GM21447 (cell line): ENCODE data around the gene KCNJ10.
"Not testable (repeated sequence)": the region's sequence is repeated elsewhere in the genome, so short reads cannot be mapped to it uniquely, and the experiment has no call there.

Source experiments
- ATAC-seq: cut with Tn5 transposase; IDR thresholded peaks from one replicate; pipeline ENCODE4 v1.9.1; 2021; ENCODE audit not compliant: unreplicated experiment

KCNJ10 gene

DNA sequence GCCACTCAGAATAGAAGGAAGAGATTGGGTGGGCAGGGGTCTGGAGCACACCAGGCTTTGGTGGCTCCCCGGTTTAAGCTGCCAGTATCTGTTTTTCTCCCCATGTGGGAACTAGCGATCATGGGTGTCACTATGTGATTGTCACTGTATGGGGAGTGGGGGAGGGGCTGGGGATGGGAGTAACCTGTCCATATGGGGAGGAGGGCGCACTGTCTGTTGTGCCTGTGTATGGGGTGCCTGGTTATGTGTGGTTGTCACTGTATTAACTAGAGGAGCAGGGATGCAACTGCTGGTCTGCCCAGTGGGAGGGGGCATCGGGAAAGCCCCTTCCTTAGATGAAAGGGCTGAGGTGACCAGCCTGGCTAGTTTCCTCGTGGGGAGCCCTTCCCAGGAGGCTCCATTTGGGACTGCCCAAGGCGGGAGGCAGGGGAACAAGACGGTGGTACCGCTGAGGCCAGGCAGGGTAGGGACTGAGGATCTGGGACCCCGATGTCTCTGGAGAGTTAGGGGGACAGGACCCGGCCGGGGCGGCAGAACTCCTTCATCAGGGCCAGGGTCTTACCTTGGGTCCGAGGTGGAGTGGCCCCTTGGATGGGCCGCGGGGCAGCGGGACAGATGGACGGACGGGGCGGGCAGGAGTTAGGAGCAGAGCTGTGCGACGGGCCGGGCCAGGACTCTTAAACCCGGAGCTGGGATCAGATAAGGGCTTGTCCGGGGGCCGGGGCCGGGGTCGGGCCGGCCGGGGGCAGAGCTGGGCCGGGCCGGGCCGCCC is at the start of gene KCNJ10:
Gene KCNJ10, minus strand, starts transcription at position 701 of the 772 bp plus-strand sequence. CDS start 27,628 bp downstream, outside the sequence.
- no peak for ATAC-seq

DNA sequence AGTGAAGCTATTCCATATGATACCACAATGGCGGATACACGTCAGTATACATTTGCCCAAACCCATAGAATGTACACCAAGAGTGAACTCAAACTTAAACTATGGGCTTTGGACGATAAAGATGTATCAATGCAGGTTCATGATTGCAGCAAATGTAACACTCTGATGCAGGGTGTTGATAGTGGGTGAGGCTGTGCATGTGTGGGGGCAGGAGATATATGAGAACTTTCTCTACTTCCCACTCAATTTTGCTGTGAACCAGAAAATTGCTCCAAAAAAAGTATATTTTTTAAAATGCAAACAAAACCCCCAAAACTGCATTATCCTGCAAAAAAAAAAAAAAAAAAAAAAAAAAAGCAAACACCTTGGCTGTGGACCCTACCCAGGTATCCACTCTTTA is 49.0 kb upstream of the KCNJ10 start:
- no peak for ATAC-seq

DNA sequence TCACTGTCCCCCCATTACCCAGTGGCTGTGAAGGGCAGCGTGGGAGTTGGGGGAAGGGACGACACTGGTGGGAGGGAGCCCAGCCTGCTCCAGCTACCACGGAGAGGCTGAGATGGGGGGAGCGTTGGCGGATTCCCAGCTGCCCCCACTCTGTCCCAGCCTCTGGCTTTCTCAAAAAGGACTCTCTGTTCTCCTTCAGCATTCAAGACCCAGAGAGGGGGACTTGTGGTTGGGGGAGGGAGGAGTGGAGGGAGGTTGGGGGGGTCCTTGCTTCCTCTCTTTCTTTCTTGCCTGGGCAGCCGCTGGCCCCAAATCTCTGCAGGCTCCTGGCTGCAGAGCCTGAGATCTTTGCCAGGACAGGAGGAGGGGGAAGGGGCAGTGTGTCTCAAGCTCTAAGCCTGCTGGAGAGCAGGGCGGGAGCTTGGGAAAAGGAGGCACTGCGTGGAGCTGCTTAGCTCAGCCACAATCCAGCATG is 47.8 kb upstream of the KCNJ10 start:
- no peak for ATAC-seq

DNA sequence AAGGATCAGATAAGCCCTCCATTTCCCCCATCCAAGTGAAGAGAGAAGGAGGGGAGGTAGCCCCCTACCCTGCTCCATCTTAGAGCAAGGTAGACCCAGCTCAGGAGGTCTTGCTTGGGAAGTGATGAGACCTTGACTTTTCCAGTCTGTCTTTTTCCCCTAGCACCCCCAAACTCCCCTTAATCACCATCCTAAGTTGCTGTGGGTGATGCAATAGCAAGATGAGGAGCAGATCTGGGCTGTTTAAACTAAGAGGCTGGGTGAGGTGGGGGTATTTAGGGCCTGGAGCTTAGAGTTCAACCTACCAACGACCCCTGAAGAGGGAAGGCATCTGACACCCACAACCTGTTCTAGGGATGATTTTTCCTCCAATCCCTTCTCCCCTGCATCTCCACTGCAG is 47.3 kb upstream of the KCNJ10 start:
- ATAC-seq = no peak

DNA sequence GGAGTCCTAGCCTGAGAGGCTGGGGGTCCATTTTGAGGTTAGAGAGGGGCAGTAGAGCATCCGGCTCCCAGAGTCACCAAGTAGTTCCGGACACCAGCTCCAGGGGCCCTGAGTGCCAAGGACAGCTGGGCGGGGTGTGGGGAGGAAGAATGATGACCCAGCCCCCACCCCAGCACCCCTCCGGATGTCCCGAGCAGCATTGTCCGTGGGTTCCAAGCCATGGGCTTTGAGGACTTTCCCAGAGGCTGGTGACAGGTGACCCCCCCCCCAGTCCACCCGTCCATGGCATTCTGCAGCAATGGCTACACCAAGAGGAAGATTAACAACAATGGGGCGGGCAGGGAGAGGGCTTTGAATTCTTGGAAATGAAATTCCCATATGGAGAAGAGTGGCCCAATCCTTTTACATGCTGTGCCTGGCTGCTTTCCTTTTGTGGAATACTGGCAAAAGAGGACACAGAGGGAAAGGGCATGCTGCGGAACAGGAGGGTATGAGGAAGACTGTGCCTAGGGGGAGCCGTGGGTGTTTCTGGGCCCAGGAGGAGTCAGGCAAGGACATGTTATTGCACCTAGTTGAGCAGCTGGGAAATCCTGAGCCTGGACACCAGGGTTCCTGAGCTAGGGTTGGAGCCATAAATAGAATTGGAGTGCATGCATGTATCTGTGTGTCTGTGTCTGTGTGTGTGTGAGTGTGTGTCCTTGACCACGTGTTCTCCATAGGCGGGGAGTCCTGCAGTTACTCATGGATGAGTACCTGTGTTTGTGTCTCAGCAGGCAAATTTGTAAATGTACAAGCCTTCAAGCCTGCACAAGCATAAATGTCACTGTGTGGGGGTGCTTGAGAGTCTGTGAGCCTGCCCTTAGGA is 46.6 kb upstream of the KCNJ10 start:
- ATAC-seq = no peak

DNA sequence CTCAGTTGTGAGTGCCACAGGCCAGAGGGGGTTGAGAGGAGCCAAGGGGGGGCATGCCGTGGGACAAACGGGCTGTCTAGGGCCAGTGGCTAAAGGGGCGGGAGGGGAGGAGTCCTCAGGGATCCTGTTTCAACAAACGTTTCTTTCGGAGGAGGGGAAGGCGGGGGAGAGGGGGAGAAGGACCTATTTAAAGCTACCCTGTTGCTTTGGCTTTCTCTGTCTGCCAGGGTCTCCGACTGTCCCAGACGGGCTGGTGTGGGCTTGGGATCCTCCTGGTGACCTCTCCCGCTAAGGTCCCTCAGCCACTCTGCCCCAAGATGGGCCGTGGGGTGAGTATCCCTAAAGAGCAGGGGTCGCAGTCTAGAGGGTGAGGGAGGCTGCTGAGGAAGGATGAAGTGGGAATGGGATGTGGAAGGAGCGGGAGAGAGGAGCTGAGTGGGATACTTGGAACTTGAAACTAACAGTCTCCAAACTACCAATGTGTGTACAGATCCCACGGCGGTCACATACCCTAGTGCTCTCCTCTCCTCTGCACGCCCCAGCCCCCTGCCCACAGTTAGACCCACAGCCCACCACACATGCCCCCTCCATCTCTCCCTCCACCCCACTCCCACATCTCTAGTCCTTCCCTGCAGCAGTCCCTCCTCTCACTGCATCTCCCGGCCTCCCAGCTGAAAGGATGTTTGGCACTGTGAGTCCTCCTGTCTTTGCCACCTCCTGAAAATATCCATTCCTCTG is 45.8 kb upstream of the KCNJ10 start, which contains the start of gene ATP1A2:
Gene ATP1A2, plus strand, starts transcription at position 215 of the 738 bp plus-strand sequence. Its CDS starts 103 bp downstream, at position 318.
- no peak for ATAC-seq

DNA sequence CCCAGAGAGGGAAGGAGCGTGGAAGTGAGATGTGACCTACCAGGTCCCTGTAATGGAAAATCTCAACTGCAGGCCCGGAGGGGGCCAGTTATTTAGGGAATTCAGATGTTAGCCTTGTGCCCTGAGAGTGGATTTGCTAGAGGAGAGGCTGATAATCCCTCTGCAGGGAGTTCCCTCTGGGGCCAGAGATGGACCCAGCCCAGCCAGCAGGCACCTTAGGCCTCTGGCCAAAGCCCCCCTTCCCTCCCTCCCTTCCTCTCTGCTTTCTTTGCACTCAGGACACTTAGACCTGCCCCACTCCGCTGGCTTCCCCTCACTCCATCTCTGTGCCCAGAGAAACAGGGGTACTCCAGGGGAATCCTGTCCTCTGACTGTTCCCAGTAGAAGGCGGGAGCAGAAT is 44.1 kb upstream of the KCNJ10 start:
- no peak for ATAC-seq

DNA sequence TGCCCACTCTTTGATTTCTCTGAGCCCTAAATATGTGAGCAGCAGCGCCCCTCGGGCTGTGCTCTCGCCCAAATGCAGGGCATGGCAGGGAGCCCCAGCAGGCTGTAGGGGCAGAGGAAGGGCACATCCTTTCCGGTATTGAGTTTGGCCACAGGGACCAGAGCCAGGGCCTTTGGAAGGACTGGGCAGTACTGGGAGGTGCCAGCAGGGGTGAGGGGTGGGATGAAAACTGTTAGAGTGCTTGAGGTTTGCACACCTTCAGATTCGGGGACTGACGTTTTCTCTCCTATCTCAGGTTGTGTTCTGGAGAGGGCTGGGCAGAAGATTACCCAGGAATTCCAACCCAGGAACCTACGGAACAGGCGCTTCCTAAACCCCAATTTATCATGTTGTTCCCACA is 43.4 kb upstream of the KCNJ10 start:
- no peak for ATAC-seq

DNA sequence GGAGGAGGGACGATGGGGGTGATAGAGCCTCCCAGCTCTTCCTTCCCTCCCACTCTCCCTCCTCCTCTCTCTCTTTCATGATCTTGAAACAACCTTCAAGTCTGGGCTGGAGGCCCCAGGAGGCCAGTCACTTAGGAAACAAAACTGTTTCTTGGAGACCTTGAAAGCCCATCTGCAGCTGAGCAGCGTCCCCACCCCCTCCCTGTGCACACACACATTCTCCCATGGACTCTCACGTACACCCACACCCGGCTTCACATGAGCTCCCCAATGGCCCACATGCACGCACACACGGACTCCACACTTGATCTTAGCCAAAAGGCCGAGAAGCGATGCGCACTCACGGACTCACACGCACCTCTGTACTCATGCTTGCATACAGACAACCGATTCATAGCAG is 42.4 kb upstream of the KCNJ10 start:
- no peak for ATAC-seq

DNA sequence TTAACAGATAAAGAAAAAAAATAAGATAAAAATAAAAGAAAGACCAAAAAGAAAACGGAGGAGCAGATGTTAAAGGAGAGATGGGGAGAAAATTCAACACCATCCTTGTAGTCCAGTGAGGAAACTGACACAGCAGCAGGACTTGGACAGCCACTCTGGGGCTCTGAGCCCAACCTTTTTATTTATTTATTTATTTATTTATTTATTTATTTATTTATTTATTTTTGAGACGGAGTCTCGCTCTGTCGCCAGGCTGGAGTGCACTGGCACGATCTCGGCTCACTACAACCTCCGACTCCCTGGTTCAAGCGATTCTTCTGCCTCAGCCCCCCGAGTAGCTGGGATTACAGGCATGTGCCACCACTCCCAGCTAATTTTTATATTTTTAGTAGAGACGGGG is 41.5 kb upstream of the KCNJ10 start:
- not testable (repeated sequence) for ATAC-seq

DNA sequence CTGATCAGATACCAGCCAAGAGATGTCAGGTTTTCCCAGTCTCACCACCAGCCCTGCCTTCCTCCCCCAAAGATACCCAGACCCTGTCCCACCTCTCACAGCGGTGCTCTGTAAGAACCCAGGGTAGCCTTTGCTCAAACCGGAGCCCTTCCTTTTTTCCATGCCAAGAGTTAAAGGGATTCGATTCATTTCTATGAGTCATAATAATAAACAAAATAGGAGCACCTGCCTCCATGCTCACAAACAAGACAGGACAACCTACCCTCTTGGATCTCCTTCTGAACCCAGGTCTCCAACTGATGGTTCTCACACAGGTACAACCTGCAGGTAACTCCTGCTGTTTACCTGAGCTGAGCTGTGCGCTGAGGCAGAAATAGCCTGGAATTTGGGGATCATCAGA is 39.7 kb upstream of the KCNJ10 start:
- no peak for ATAC-seq

DNA sequence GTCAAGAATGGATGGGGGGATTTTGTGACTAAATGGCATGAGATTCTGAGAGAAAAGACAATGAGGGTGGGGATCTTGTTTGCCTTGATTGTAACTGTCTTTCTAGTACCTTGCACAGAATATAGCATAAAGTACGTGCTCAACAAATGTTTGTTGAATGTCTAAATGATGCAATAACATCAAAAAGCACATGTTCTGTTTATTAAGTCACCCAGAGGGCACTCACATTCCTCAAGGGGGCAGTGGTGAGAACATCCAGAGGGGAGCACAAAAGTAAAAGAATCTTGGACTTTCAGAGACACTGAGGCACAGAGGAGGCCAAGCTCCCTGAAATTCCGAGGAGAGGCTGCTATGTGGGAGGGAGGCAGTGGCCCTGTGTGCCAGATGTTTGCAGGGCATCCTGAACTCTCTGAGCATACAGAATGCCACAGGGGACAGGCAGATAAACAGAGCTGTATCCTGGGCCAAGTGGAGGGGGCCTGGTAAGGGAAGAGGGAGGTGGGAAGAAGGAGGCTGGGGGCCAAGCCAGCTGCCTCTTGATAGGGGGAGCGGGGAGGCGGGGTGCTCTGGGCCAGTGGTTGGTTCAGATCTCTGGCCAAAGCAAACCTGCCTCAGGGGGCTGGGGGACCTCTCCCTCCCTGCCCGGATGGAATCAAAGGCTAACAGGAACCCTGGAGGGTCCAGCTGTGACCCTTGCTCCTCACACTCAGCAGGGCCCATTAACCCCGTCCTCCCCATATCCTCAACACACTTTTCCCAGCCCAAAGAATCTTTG is 39.1 kb upstream of the KCNJ10 start:
- no peak for ATAC-seq

DNA sequence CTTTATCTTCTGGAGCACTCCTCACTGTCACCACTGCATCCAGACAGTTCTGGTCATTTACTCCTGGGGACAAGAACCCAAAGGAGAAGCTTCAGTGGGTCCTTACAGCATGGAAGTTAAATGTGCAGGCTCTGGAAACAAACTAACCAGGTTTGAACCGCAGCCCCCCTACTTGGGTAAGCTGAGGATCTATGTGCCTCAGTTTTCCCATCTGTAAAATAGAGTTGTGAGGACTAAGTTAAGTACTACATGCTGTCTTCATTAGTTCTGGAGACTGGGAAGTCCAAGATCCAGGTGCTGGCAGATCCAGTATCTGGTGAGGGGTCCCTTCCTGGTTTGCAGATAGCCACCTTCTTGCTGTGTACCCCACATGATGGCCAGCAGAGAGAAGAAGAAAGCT is 37.6 kb upstream of the KCNJ10 start:
- ATAC-seq = no peak

DNA sequence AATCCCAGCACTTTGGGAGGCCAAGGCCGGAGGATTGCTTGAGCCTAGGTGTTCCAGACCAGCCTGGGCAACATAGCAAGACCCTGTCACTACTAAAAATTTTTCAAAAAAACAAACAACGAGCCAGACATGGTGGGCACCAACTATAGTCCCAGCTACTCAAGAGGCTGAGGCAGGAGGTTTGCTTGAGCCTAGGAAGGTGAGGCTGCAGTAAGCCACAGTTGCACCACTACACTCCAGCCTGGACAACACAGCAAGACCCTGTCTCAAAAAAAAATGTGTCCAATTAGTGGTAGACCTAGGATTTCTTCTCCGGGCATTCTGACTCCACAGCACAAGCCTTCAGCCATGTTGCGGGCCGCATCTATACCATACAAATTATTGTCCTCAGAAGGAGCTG is 35.2 kb upstream of the KCNJ10 start:
- ATAC-seq = no peak

DNA sequence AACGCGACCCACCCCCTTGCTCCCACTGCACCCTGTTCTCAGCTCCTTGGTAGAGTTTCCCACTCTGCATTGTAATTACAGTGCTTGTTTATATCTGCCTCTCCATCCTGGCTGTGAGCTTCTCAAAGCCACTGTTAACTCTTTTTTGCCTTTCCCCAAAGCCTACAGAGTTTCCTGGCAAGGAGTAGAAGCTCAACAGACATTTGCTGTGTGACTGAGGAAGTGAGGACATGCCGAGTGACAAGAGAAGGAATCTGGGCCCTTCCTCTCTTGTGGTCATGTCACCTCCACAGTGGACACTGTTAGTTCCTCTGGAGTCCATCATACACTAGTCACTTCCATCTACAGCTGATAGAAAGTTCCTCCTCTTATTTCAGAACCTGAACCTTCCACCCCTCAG is 34.5 kb upstream of the KCNJ10 start:
- ATAC-seq = no peak

DNA sequence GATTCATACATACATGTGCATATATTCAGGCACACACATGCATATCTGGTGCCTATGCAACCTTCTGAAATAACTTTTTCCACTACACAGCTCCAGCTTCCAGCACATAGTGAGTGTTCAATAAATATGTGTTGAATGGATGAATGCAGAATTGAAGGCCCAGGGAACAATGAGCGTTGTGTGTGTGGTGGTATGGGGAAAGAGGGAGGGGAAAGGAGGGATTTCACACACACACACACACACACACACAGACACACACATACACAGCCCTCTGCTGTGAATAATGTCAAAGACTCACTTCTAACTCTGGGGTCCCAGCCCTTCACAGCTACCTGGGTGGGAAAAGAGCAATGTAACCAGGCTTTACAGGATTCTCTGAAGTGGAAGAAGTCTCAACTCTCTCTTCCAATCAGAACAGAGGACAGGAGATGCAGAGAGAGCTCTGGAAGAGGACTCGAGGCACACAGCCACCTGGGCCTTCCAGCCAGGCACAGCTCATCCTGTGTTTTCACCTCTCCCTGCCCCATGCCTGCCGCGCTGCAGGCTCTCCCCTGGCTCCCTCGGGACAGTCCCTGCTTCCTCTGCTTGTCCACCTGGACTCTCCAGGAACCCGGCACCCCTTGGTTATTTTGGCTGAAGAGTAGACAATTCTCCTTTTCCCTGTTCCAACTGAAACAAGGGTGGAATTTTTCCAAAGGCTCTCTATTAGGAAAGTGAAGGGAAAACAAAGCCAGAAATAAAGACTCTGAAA is 33.9 kb upstream of the KCNJ10 start:
- ATAC-seq = no peak

DNA sequence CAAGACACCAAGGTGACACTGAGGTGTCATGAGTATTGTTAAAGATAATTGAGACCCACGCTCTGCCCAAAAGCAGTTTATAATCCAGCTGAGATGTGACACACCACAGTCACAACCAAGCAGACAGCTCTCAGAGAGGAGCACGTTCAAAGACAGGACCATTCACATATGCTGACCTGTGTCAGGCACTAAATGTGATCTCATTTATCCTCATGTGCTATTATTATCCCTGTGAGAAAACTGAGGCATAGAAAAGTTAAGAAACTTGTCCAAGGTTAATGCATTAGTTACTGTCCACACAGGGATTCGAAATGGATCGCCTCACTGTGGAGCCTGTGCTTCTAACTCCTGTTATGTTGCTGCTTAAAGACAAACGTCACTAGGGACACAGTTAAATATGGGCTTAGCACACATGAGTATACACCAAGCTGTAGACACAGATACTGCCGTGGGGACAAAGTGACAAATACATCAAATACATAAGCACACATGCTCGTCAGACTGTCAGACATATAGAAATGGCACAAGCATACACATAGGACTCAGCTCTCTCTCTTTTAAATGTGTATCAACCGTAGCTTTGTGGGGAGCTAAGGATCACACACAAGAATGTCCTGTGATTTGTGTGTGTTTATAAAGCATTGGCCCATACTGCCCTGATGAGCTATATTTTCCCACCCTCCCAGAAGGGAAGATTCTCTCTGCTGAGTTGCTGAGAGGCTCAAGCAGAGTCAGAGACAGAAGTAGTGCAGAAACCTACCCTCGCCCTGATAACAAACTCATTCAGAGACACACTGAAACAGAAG is 32.0 kb upstream of the KCNJ10 start:
- ATAC-seq = no peak

DNA sequence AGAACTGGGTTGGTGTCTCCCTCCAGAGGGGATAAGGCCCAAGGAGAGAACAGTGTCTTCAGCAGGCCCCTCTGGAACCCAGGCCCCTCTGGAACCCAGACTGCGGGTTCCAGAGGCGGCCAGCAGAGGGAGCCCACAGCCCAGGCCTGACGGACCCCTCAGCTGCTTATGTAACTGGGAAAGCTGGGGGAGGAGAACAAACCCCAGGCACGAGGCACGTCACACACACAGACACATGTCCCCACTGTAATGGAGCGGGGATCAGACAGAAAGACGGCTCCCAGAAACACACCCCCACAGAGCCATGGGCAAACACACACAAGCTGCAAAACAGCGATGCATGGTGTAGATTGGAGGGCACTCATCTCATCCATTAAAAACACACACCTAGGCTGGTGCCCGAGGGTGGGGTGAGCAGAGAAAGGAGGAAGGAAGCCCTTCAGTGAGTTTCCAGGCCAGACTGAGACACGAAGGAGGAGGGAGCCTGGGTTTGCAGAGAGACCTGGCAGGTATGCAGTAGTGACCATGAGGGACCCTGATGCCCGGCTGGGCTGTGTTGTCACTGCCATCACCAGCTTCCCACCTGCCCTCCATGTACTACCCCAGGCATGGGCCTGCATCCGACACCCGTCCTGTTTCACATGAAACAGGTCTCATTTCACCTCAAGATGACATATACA is 31.2 kb upstream of the KCNJ10 start:
- ATAC-seq = no peak
